ENCODE data around the gene MTERF4. TPM values are rescaled to one million over a fixed set of nuclear protein-coding genes. Genes with fewer than 3 reads are reported as not detected.
A peak's percentile ranks its signal among the peaks of the same experiment; 100 is the strongest.

MTERF4 gene
- total and polyA plus RNA-seq, 2 of the 13 experiments (the other 11 are each of a cell fraction or from before 2014, with no cell fraction given): 50.5 to 59.8 TPM

- DNase-seq (ENCODE audit: low spot score) (no peak), FAIRE-seq (no peak), ATAC-seq (no peak)
- peak; percentile 62 to 75 for TF ChIP-seq MAFK (conservative IDR thresholded peaks at IDR 0.05 in 1 of 2, IDR thresholded peaks at IDR 0.05 in 1 of 2; ENCODE audit: low read length in 2 of 2)
- TF ChIP-seq ZNF768 (CRISPR knock-in tag; IDR thresholded peaks at IDR 0.05): 0 out of 2 replicates have a peak, but pooled peaks have one; percentile 12
- TF ChIP-seq SIN3A (IDR thresholded peaks at IDR 0.05; ENCODE audit: borderline replicate concordance, low read depth, low read length): no peak
- no peak for TF ChIP-seq AFF4 (CRISPR knock-in tag; IDR thresholded peaks at IDR 0.05)
- 0 out of 2 replicates have a peak, but pooled peaks have one; percentile 35 for TF ChIP-seq ZBTB38 (CRISPR knock-in tag; IDR thresholded peaks at IDR 0.05)
- TF ChIP-seq MIER2 (CRISPR knock-in tag; IDR thresholded peaks at IDR 0.05): peak; percentile 86
- peak; percentile 79 to 91 for TF ChIP-seq REST (IDR thresholded peaks at IDR 0.05; ENCODE audit: borderline replicate concordance in 1 of 2, low read depth in 1 of 2, low read length in 2 of 2)
- TF ChIP-seq MAFF (IDR thresholded peaks at IDR 0.05; ENCODE audit: low read depth, low read length): peak; percentile 59
- TF ChIP-seq NCOA5 (CRISPR knock-in tag; IDR thresholded peaks at IDR 0.05): no peak
- TF ChIP-seq ZBTB33 (CRISPR knock-in tag; IDR thresholded peaks at IDR 0.05): peak; percentile 87
- 0 out of 2 replicates have a peak, but pooled peaks have one; percentile 22 for TF ChIP-seq HOXA3 (CRISPR knock-in tag; IDR thresholded peaks at IDR 0.05)
- Histone ChIP-seq H4K20me1 (ENCODE audit: insufficient read depth, low read length) (no peaks in the 10 kb centered on the region), H3K9me3 (ENCODE audit: low read length) (no peaks in the 10 kb centered on the region; the same call in 1 of the 2 replicates), H3K36me3 (replicated peaks in 1 of 2; ENCODE audit: control insufficient read depth in 1 of 2, insufficient read depth in 2 of 2, low read length in 2 of 2) (no peaks in the 10 kb centered on the region), H3K4me2 (ENCODE audit: low read depth, low read length) (no peak overlapping the region), H3K4me3 (replicated peaks in 1 of 3; ENCODE audit: insufficient read depth in 1 of 3, low read depth in 2 of 3, low read length in 3 of 3) (no peak overlapping the region), H3K27ac (ENCODE audit: extremely low read length, insufficient read depth, low read length) (no peak overlapping the region), H3K79me2 (ENCODE audit: insufficient read depth, low read length) (no peaks in the 10 kb centered on the region), H3K27me3 (ENCODE audit: control insufficient read depth in 1 of 2, insufficient read depth in 2 of 2, low read length in 2 of 2) (no peaks in the 10 kb centered on the region), H2AFZ (ENCODE audit: low read length) (no peak overlapping the region), H3K9ac (ENCODE audit: insufficient read depth, low read depth, low read length) (no peak overlapping the region), H3K4me1 (ENCODE audit: insufficient read depth, low read length) (no peaks in the 10 kb centered on the region)
- POLR2A ChIA-PET: no interaction called here
- intact Hi-C loops (cut with micrococcal nuclease; ENCODE audit: unreplicated experiment) (no loop called here), in situ Hi-C loops (cut with HindIII; ENCODE audit: extremely low pct_ligation_motif_present, low pct_unique_long_range_greater_than_20kb) (no loop called here)
- BruUV-seq (replicated peaks): no TSS peak
- CTCF ChIA-PET (ENCODE audit: low intra/inter-chr PET ratio, low total read pairs): no interaction called here
- 76% methylated on average over 28 of the region's 38 CpGs for WGBS (ENCODE audit: low lambda C conversion rate)
Observed at GRCh38 chr2:241049739-241050623, 52.1 kb downstream of the MTERF4 start.
